ENCODE data around the gene GPC6.

- TF ChIP-seq POLR2A (IDR thresholded peaks at IDR 0.05) (no peak), CTCF (IDR thresholded peaks at IDR 0.05) (no peak), POLR2AphosphoS5 (IDR thresholded peaks at IDR 0.05) (no peak)
These were observed 1033.4 kb downstream of the GPC6 start for GRCh38 chr13:94259984-94260383.
